GDM1 (cell line): ENCODE data around the gene DLX1.

ENCODE experiments used
- DNase-seq: peaks from one replicate; lab custom pipeline; 2025; lab: John Stamatoyannopoulos, UW

DLX1 gene

DNA sequence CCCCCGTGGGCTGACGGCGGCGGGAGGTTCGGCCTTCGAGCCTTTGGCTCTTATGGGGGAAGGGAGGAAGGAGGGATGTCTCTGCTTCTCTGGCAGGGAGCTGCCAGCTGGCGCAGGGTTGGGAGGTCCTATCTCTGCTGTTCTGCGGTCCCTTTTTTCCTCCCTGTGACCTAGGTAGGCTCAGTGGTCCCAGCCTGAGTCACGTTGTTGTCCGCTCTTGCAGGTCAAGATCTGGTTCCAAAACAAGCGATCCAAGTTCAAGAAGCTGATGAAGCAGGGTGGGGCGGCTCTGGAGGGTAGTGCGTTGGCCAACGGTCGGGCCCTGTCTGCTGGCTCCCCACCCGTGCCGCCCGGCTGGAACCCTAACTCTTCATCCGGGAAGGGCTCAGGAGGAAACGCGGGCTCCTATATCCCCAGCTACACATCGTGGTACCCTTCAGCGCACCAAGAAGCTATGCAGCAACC, 2.5 kb downstream of the DLX1 start:
- DNase-seq = no peak

DNA sequence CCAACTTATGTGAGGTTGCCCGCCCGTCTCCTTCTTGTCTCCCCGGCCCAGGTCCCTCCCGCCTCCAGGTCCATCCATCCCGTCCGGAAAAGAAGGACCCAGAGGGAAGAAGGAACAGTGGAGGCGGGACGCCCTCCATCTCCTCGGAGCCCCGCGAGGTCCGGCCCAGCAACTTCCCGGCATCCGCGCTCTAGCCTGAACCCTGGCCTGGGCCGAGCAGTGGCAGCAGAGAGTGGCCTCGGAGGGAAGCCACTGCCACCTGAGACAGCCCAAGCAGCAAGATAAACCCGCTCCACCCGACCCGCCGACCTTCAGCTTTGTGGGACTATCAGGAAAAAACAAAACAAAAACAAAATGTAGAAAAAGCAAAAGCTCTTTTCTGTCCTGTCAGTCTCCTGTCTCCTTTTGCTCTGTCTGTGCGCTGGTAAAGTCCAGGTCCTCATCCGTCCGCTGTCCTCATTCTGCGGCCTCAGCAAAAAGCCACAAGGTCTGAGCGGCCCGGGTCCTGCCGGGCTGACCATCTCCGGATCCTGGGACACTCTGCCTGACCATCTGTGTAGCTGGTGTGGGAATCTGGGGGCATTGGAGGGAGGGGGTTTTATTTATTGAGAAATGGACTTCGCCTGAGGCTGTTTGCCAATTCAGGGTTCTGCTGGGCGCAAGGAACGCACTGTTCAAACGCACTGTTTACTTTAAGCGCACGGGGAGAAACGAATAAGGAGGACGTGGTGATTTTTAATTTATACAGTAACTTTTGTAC, 3.1 kb downstream of the DLX1 start:
- DNase-seq = no peak

DNA sequence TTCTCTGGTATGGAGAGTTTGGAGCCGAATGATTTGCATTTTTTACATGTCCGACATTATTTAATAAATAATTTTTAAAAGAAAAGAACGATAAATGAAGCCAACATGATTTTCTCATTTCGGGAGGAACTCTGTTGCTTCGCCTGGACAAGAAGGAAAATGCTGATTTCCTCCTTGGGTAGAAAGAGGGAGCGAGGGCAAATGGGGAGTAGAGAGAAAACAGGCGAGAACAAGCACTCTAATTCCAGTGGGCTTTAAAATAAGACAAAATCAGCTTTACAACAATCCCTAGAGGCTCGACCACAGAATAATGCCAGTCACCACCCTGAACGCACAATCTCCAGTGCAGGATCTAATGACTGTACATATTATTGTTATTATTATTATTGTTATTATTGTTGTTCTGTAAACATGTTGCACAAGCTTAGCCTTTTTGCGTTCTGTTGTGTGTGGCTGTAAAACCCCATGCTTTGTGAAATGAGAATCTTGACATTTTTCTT, 3.7 kb downstream of the DLX1 start:
- DNase-seq = no peak

DNA sequence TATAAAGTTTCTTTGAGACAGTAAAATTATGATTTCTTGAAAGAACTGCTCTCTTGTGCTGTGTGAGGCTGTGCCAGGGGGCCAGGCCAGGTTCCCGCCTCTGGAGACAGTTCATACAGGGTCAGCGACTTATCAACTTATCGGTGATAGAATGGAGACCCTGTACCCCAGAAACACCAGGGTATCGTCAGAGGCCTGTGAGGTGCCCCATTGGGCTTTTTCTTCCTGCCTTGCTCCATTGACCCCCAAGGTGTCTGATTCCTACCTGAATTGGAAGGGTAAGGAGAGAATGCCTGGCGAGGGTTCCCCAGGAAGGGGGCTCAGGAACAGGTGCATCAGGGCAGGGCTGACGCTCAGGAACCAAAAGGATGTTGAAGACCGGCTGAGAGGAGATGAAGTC, 4.3 kb downstream of the DLX1 start:
- DNase-seq = no peak

DNA sequence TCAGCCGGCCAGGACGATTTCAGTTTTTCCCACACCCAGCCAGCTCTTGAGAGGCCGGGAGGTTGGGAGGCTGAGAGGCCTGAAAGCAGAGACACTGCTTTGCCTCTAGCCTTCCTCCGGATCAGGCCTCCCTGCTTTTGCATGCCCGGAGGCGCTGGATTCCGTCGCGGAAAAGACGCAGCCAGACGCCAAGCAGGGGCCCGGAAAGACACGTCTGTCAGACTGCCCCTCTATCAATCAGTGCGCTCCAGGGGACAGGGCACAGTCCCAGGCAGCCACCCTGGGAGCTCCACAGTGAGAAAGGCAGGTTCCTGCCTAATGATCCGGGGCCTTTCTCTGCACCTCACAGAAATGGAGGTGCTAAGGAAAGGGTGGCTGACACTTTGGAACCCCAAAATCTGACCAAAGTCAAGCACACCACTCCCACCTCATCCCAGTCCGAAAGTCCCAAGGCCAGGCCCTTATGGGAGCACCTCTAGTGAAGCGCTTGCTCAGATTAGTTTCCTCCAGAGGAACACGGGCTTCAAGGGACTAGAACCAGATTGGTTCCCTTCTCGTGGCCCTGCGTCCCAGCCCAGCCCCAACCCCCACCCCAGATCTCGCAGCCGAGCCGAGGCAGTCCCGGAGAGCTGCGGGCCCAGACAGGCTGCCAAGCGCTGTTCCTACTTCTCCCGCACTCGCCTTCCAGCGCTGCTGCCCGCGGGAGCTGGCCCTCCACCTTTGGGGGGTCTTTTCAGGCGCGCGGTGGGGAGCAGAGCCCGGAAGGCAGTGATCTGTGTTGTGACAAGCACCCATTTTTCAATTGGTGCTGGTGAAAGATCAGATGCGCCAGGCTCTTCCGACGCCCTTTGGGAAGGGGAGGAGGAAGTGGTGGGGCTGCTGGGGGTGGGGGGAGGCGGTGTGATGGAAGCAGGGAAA, 5.0 kb downstream of the DLX1 start:
- DNase-seq = no peak

DNA sequence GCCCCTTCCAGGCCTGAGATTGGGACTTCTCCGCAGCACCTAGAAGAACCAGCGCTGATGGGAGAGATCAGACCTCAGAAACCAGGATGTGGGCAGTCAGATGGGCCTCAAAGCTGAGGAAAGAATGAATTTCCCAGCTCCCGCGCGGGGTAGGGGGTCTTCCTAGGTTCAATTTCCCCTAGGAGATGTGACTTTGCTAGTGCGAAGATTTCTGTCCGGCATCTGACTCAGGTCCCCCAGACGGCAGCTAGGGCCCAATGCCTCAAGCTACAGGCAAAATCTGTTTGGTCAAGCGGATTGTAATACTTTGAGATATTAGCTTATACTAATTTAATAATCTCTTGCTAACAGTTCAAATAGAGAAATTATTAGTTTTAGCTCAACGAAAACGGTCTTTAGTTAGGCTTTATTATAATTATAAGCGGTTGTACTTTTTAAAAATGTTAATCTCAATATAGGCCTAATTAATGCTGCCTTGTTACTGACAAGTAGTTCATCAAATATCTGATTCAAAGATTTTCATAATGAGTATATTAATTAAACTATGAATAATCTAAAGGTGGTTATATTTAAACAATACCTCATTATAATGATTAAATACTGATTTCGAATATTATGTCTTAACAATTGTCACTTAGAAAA, 5.8 kb downstream of the DLX1 start:
- no peak for DNase-seq

DNA sequence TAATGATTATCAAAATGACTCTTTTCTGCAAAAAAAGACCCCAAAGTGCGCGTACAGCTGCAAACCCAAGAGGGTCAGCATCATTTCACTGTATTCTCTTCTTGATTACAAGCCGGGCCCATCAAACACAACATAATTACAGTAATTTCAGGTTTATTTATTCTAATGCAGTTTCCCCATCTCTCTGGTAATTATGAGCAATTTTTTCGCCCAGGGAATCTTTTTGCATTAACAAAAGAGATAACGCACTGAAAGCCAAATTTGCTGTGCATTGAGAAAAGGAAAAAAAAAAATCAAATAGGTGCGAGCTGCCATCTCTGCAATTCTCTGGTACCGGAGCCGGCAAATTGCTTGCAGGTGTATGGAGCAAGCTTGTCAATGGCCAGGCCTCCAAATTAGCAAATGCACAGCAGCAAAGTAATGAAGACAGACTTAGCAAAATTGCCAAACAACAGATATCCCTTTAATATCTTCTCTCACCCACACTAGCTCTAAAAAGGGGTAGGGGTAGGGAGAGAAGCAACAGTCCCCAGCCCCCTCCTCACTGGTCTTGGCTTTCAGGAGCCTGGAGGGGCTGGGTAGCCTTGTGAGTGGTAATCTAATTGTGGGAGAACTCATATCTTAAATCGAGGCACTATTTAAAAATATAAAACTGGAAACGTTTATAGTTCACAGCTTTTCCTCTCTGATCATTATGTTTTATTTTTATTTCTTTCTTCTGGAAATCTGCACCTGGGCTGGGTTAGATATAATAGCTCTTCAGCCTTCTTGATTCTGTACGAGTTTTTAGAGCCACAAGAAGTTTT, 6.7 kb downstream of the DLX1 start:
- no peak for DNase-seq

DNA sequence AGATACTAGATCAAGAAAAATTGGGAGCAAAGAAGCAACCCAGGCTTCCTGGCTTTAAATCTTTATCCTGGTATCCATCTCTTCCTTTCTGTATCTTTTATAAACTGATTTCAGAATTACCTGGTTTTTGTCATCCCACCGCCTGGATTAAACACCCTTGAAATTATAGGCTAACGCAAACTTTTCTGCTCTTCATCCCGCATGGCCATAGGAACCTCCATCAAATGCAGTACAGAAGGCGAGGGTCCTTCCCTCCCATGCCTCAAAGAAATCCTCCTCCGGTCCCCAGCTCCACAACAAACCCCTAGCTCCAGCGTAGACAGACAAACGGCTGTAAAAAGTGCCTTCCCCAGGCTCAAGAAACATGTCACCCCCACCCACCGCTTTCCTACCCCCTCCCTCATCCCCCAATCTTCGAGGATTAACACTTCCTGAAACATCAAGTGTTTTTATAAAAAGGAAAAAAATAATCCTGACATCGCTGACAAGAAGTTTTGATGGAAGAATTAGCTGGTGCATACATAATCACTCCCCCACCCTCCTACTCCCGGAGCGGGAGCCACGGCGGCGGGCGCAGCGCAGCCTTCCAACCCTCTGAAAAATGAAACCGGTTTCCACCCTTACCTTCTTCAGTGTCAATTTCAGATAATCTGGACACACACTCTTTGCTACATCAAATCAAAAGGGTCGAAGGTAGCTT, 7.6 kb downstream of the DLX1 start:
- no peak for DNase-seq

DNA sequence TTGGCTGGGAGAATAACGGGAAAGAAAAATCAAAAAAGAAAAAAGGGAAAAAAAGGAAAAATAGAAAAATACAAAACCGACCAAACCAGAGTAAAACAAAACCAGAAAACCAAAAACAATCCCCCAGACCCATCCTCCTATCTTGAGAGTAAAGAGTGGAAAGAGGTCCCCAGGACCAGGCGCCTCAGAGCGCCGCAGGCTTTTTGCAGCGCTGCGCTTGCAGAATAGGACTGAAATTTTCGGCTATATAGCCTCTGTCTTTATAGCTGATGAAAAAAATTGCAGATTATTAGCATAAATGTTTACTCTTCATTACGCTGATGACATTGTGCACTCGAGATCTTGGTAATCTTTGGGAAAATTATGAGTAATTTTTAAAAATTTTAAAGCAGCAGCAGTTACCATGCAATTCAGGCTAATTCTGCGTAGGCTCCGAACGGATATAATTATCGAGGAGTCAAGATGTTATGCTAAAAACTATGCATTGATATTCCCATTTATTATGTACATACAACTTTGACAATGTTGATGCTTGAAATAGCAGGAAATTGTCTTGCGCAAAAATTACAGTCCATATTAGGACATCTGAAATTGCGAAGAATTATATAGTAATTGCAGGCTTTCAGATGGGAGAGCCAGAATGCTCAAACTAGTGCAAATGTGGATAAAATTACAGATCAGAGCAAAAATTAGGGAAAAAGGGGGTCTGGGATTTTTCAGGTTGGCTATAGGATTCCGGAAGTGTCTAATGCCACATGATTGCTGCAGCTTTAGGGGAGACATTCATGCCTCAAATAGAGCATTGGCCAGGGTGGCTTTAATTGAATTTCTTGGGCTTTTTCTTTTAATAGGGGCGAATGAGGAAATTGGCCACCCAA, 8.3 kb downstream of the DLX1 start:
- DNase-seq = no peak

DNA sequence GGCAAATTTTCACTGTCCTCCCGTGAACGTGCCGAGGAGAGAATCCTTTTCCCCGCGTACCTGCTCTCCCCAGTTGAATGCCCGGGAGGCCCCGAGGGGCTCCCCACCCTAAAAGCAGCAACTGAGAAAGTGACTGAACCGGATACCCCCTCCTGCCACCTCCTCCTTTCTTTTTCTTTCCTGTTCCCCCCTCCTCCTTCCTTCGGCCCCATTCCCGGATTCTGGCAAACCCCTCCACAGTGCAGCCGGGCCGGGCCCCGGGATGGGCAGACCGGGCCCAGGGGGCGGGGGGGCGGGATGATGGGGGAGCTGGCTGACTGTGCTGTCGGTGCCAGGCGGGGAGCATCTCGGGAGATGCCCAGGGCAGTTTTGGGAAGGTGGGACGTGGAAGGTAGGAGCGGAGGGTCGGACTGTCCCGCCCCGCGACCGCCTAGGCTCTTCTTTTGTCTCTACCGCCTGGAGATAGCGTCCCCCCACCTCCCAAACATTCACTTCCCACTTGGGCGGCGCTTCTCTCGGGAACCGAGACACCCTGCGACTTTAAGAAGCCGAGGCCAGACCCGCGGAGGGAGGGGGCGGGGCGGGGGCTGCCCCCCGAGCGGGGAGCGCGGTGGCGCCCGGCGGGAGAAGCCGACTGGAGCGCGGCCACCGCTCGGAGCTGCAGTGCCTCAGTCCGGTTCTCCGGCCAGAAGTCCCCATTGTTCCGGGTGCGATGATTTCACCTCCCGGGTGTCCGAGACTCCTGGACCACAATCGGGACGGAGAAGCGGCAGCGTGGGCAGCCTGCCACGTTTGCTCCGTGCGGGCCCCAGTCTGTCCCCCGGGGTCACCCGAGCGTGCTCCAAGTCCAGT, 9.2 kb downstream of the DLX1 start:
- no peak for DNase-seq

DNA sequence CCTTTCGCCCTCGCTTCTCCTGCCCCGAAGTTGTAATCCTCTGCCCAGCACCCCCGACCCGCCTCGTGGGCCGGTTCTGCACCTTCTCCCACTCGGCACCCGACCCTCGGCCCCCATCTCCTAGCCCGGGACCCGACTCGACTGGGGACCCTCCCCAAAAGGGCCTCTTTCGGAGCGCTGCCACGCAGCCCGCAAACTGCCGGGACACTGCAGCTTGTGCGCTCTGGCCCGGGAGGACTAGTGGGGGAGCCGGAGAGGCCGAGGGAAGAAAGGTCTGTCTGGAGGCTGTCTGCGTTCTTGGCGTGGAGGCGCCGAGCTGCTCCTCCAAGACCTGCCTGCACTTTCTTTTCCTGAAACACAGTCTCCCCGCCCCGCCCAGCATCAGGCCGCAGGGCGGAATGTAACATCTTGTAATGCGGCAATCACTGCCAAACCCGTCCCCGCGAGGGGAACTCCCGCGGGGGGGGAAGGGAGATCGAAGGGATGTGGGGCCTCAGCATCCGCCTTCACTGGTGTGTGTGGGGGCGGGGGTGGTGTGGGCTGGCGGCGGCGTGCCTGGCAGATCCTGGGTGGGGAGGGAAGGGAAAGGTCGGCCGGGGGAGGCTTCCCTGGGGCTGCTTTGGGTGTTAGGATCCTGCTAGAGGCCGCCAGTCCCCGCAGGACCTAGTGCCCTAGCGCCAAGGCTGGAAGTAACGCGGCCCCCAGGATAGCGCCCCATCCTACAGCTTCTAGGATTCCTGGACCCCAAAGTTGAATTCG, 10.0 kb downstream of the DLX1 start:
- no peak for DNase-seq

DNA sequence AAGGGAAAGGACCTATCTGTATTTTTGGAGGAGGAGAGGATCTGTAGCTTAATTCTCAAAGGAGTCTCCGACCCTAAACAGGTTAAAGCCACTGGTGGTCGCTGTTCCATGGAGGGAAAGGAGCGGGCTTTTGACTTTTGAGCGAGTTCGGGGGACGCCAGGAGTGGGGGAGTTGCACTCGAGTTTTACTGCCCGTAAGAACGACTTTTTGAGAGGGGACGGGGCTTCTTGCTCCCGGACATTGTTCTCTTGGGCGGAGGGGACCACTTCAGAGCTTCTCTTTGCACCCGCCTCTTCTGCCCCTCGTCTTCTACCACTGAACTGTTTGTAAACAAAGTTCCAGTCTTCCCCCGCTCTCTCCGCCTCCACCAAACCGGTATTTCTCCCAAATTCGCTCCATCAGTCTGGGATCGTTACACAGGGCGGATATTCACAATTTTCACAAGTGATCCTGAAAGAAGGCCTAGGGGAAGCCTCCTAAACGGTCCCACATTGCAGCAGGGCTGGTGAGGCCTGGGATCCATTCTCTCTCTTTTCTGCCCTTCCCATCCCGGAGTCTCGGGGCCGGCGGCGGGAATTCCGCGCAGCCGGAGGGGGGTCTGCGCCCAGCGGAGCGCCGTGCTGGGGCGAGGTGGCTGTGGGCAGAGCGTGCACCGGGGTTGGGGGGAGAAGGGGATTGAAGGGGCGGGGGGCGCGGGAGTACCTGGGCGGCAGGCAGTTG, 10.8 kb downstream of the DLX1 start:
- DNase-seq = no peak

DNA sequence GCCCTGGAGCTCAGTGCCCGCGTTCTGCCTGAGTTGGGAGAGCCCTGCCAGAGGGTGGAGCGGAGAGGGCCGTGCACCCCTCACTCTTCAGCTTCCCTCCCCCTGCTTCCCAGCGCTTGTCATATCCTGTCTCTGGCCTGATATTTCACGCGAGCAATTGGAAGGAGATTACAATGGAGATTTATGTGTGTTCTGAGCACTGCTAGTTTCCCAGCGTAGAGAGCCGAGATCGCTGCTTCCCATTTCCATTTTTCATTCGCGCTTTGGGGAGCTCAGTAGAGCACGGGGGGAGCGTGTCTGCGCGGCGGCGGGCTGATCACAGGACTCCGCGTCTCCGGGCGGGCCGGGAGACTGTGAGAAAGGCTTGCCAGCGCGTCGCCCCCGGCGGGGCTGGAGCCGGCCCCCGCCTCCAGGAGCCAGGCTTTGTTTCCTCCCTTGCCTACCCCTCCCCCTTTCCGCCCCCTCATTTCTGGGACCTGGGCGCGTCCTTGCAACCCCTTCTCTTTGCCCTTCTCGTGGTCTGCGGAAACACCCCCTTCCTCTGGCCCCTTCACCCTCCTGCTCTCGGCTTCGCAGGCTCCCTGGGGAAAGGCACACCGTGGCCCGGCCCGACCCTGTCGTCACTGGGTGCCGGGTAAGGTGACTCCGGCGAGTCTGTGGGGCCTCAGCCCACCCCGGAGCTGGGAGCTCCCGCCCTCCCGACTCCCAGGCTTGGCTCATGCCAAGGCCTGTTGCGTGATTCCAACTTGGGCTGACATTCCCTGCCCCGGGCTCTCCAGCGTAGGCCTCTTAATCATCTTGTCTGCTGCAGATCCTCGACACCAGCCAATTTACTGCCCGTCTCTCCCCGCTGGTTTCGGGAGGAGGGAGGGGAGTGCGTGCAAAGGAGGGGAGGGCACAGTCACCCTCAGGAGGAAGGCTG, 11.6 kb downstream of the DLX1 start:
- DNase-seq = no peak

DNA sequence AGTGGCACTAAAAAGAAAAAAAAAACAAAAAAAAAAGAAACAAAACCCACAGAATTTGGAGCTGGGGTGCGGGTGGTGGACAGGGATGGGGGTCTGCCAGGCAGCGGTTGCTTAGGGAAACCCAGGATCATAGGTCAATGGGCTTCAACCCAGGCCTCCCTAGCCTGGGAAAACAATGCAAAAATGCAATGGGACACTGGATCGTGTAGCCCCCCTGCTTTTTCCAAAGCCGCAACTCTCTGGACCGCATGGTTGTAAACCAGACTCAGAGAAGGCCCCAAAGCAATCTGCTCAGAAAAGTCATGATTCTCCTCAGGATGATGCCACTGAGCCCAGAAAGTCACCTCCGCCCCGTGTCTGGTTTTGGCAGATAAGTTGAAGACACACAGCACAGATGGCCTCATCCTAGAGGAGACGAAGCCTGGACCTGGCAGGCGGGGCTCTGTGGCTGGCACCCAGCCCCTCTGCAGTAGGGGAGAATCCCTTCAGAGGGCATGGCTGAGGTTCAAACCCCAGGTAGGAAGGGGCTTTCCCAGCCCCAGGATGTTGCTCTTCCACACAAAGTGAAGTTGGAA, 12.3 kb downstream of the DLX1 start:
- DNase-seq = no peak

DNA sequence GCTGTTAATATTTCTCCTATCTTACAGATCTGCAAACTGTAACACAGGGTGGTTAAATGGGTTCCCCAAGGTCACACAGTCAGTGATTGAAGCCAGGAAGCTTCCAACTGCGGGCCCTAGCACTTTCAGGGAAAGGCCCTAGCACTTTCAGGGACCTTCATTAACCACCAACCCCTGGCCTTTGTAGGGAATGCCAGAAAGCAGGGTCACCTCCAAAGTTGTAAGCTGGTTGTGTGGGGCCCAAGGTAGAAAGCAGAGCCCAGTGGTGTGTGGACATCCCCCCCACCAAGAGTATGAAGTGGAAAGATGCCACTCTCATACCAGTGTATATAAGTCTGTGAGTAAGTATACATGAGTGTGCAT, 13.0 kb downstream of the DLX1 start:
- DNase-seq = no peak
